ENCODE measurements around the gene ALAS2.
"Not testable (repeated sequence)": the region's sequence is repeated elsewhere in the genome, so short reads cannot be mapped to it uniquely, and the experiment has no call there.

ALAS2 gene

GRCh38 chrX:55006827-55007621 lies 23.8 kb downstream of the ALAS2 start:
- DNase-seq (ENCODE audit: low spot score): no peak

GRCh38 chrX:55005256-55005655 lies 25.5 kb downstream of the ALAS2 start:
- DNase-seq (ENCODE audit: low spot score): no peak

- no peak for DNase-seq (ENCODE audit: low spot score)
These were observed 26.5 kb downstream of the ALAS2 start for GRCh38 chrX:55004231-55004630.

GRCh38 chrX:54999717-55000598 lies 30.8 kb downstream of the ALAS2 start, which contains the start of gene APEX2:
TSS of gene APEX2 (plus strand) at chrX:55000363. CDS start at chrX:55000423, 60 bp downstream.
- DNase-seq (ENCODE audit: low spot score): peak; percentile 86

- DNase-seq (ENCODE audit: low spot score): no peak
These were observed 35.2 kb downstream of the ALAS2 start for GRCh38 chrX:54995621-54996020.

GRCh38 chrX:54994668-54995351 lies 36.0 kb downstream of the ALAS2 start:
- DNase-seq (ENCODE audit: low spot score): no peak

- no peak for DNase-seq (ENCODE audit: low spot score)
These were observed 36.7 kb downstream of the ALAS2 start, which contains the start of gene PFKFB1 for GRCh38 chrX:54994099-54994498. TSS of gene PFKFB1 (minus strand) at chrX:54994188. CDS start at chrX:54994007, 181 bp downstream.

GRCh38 chrX:54992911-54993622 lies 37.7 kb downstream of the ALAS2 start:
- DNase-seq (ENCODE audit: low spot score): no peak

- DNase-seq (ENCODE audit: low spot score): no peak
These were observed 39.1 kb downstream of the ALAS2 start for GRCh38 chrX:54991706-54992105.

- DNase-seq (ENCODE audit: low spot score): not testable (repeated sequence)
These were observed 47.5 kb downstream of the ALAS2 start for GRCh38 chrX:54983306-54983705.

- DNase-seq (ENCODE audit: low spot score): no peak
These were observed 50.4 kb downstream of the ALAS2 start for GRCh38 chrX:54980334-54980733.

GRCh38 chrX:54979432-54979831 lies 51.3 kb downstream of the ALAS2 start:
- no peak for DNase-seq (ENCODE audit: low spot score)

- DNase-seq (ENCODE audit: low spot score): no peak
These were observed 52.3 kb downstream of the ALAS2 start for GRCh38 chrX:54978448-54978847.

GRCh38 chrX:54977387-54977786 lies 53.4 kb downstream of the ALAS2 start:
- no peak for DNase-seq (ENCODE audit: low spot score)

GRCh38 chrX:54964766-54965497 lies 65.8 kb downstream of the ALAS2 start:
- no peak for DNase-seq (ENCODE audit: low spot score)

- no peak for DNase-seq (ENCODE audit: low spot score)
These were observed 69.0 kb downstream of the ALAS2 start for GRCh38 chrX:54961750-54962149.

All from AG08395 (cell line).